SK-N-SH treated with all-trans-retinoic acid at 6 μM for 48 hours (cell line): Measurements from ENCODE around the gene ZNF562.

Source experiments
- ARNTL ChIP-seq: fragments of 450-650 bp; formaldehyde crosslinking; IDR thresholded peaks from 2 replicates; pipeline ENCODE4 v1.5.0; 2020; ENCODE audit warnings: low read depth, mild to moderate bottlenecking, moderate library complexity, borderline replicate concordance
- CREB5 ChIP-seq: fragments of 250-450 bp; sonication (Bioruptor Pico); IDR thresholded peaks from 2 replicates; pipeline ENCODE4 v1.5.1; 2020; ENCODE audit warnings: low read depth, mild to moderate bottlenecking, moderate library complexity
- ESRRG ChIP-seq: fragments of 250-450 bp; sonication (Bioruptor Pico); IDR thresholded peaks from 2 replicates; pipeline ENCODE4 v1.6.1; 2021; ENCODE audit warnings: mild to moderate bottlenecking
- OSR1 ChIP-seq: fragments of 250-450 bp; sonication (Bioruptor Pico); IDR thresholded peaks from 2 replicates; pipeline ENCODE4 v1.8.0; 2022; ENCODE audit warnings: moderate library complexity, mild to moderate bottlenecking, inconsistent platforms
- POU6F1 ChIP-seq: fragments of 250-450 bp; sonication (Bioruptor Pico); IDR thresholded peaks from 2 replicates; pipeline ENCODE4 v1.8.0; 2021; ENCODE audit warnings: low read depth, mild to moderate bottlenecking, moderate library complexity, borderline replicate concordance
- ZNF565 ChIP-seq: fragments of 450-650 bp; formaldehyde crosslinking; conservative IDR thresholded peaks from 2 replicates; pipeline ENCODE4 v1.5.0; 2020; ENCODE audit warnings: low read depth, mild to moderate bottlenecking, moderate library complexity
- ZNF70 ChIP-seq: fragments of 450-650 bp; formaldehyde crosslinking; IDR thresholded peaks from 2 replicates; pipeline ENCODE4 v1.5.0; 2020; ENCODE audit warnings: mild to moderate bottlenecking, moderate library complexity
- ZNF8 ChIP-seq: fragments of 450-650 bp; formaldehyde crosslinking; IDR thresholded peaks from 2 replicates; pipeline ENCODE4 v1.5.0; 2020; ENCODE audit warnings: mild to moderate bottlenecking, moderate library complexity
- TF ChIP-seq, protein P1 (sequence below): fragments of 250-450 bp; sonication (Bioruptor Pico); IDR thresholded peaks from 2 replicates; pipeline ENCODE4 v1.5.1; 2021; ENCODE audit warnings: mild to moderate bottlenecking, moderate library complexity

DNA sequence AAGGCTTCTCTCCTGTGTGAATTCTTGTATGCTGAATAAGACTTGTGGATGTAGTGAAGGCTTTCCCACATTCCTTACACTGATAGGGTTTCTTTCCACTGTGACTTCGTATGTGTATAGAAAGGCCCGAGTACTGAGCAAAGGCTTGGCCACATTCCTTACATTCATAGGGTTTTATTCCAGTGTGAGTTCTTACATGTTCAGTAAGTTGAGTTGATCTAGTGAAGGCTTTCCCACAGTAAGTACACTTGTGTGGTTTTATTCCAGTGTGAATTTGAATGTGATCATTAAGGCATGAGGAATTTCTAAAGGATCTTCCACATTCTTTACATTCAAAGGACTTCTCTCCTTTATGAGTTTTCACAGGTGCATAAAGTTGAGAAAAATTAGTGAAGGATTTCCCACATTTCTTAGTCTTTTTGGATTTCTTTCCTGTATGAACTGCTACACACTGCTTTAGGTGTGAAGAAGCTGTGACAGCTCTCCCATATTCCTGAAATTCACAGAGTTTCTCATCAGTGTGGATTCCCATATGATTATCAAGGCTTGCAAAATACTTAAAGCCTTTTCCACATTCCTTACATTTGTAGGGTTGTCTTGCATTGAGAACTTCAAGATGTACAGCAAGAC, 64.3 kb downstream of the ZNF562 start:
- TF ChIP-seq ZNF70 (CRISPR knock-in tag): no peak
- TF ChIP-seq CREB5 (CRISPR knock-in tag): no peak
- no peak for TF ChIP-seq OSR1 (CRISPR knock-in tag)
- no peak for TF ChIP-seq ARNTL (CRISPR knock-in tag)
- no peak for TF ChIP-seq ZNF8 (CRISPR knock-in tag)
- TF ChIP-seq ESRRG (CRISPR knock-in tag): no peak
- TF ChIP-seq ZNF565 (CRISPR knock-in tag): no peak
- no peak for TF ChIP-seq POU6F1
- TF ChIP-seq, protein P1, sequence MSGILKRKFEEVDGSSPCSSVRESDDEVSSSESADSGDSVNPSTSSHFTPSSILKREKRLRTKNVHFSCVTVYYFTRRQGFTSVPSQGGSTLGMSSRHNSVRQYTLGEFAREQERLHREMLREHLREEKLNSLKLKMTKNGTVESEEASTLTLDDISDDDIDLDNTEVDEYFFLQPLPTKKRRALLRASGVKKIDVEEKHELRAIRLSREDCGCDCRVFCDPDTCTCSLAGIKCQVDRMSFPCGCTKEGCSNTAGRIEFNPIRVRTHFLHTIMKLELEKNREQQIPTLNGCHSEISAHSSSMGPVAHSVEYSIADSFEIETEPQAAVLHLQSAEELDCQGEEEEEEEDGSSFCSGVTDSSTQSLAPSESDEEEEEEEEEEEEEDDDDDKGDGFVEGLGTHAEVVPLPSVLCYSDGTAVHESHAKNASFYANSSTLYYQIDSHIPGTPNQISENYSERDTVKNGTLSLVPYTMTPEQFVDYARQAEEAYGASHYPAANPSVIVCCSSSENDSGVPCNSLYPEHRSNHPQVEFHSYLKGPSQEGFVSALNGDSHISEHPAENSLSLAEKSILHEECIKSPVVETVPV: no peak
